KOPT-K1 (cell line): Measurements from ENCODE around the gene TMEM138.

ENCODE experiments used
- H3K27ac ChIP-seq: fragments of 200-600 bp; sonication (generic); 2 replicates; pipeline ENCODE4 v1.5.1; 2016; ENCODE audit warnings: antibody characterized with exemption, mild to moderate bottlenecking, low read depth, low read length; ENCODE audit not compliant: poor library complexity, severe bottlenecking
- H3K36me3 ChIP-seq: fragments of 200-600 bp; sonication (generic); 2 replicates; pipeline ENCODE4 v1.5.1; 2017; ENCODE audit warnings: antibody characterized with exemption, mild to moderate bottlenecking, low read length, moderate library complexity; ENCODE audit not compliant: insufficient read depth
- H3K9me3 ChIP-seq: fragments of 200-600 bp; sonication (generic); 2 replicates; pipeline ENCODE4 v1.5.1; 2017; ENCODE audit warnings: antibody characterized with exemption, low read length, mild to moderate bottlenecking; ENCODE audit not compliant: insufficient read depth, poor library complexity, severe bottlenecking

Gene TMEM138

DNA sequence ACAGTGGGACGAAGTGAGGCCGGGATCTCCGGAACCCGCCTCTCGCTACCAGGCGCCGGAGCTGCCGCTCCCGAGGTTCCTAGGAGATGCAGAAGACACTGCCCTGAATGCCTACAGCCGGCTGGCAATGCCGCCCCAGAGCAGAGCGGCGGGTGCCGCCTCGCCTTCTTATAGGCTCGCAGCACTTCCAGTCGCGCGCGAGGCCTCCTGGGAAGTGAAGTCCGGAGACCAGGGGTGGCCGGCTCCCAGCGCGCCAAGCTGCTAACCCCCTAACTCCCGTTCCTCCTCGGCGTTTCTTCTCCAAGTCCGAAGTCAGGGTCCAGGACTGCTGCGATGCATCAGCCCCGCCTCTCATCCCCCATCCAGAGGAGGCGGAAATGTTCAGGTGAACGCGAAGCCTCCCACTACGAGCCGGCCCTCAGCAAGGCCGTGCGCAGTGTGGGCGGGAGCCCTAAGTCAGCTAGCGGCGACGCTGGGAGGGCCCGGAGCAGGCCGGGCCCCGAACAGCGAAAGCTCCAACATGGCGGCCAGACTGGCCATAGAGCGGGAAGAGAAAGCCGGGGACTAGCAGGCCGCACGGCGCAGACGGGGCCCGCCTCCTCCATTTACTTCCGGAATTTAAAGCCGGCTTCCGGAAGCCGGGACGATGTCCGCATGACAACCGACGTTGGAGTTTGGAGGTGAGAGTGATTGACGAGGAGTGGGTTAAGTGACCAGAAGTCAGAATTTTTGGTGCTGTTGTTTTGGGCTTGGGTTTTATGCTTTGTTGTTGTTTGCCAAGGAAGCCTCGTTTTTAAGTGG, at the start of gene TMEM138, which contains the start of gene CYB561A3:
TMEM138 (plus strand) TSS at position 634 of the 801 bp plus-strand sequence. CDS start 2,017 bp downstream, outside the sequence.
CYB561A3 (minus strand) TSS at position 142 of the 801 bp plus-strand sequence. CDS start 5,169 bp downstream, outside the sequence.
- H3K36me3 ChIP-seq: peaks cover 39% of the 10 kb centered on the region
- peak within 1 kb of the TSS; percentile 98 for H3K27ac ChIP-seq
- H3K9me3 ChIP-seq: no peaks in the 10 kb centered on the region

- H3K9me3 ChIP-seq: no peaks in the 10 kb centered on the region
- H3K36me3 ChIP-seq: peaks cover 98% of the 10 kb centered on the region
- H3K27ac ChIP-seq: no peak overlapping the region
These were observed 46.9 kb upstream of the TMEM138 start for GRCh38 chr11:61315260-61315659.

DNA sequence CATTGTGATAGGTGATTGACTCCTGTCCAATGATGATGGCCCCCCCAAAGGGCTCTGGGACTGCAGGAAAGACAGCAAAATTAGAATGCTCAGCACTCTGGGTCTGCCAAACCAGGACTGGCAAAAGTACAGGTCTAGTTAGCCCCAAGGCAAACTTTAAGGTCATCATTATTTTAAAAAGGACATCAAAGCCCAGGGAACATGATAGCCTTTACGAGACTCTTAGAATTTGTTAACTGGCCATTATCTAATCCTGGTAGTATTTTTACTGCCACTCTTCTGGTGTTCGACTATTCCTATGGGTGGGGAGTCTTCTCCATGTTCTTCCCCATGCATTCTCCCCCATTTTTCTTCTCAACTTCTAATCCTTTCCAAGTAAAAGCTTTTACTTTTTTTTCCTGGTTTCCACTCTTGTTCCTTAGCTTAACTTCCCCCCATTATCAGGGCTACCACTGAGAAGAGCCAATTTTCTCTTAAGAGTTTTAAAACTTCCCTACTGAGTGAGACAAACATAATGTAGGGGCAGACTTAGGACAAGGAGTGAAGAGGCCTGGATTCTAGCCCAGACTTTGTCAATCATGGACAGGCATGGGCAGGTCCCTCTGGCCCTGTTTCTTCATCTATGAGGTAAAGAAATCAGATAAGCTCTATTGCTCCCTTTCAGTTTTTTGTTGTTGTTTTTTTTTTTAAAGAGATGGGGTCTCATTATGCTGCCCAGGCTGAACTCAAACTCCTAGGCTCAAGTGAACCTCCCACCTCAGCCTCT, 36.3 kb upstream of the TMEM138 start:
- Histone ChIP-seq H3K9me3 (no peaks in the 10 kb centered on the region), H3K27ac (no peak overlapping the region), H3K36me3 (peaks cover 100% of the 10 kb centered on the region)

- H3K36me3 ChIP-seq: peaks cover 89% of the 10 kb centered on the region
- H3K27ac ChIP-seq: no peak overlapping the region
- no peaks in the 10 kb centered on the region for H3K9me3 ChIP-seq
These were observed 34.5 kb upstream of the TMEM138 start for GRCh38 chr11:61327669-61328071.

DNA sequence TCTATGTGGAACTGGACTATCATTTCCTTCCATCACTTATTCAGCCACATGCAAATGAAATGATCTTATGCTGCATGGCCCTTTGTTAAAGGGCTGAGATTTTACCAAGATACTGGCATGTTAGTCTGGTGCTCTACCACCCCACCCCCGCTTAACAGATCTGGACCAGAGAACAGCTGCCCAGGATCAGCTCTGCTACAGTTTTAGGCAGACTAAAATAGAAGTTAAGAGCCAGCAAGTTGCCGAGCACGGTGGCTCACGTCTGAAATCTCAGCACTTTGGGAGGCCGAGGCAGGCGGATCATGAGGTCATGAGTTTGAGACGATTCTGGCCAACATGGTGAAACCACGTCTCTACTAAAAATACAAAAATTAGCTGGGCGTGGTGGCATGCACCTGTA, 33.8 kb upstream of the TMEM138 start:
- Histone ChIP-seq H3K27ac (no peak overlapping the region), H3K36me3 (peaks cover 82% of the 10 kb centered on the region), H3K9me3 (no peaks in the 10 kb centered on the region)

DNA sequence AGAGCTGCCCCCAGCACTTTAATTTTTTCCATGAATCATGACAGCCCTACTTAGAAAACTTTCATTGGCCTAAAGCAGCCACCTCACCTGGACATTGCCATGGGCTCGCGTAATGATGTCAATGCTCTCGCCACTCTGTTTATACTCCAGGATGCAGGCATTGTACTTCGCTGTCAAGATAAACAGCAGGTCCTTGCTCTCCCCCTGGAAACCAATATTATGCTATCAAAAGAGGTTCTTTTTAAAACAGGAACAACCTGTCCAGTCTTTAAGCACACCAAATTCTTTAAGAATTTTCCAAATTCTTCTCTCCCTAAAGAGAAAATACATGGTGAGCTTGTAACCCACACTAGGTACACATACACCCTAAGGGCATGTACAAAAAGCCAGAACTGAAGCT, 32.3 kb upstream of the TMEM138 start:
- Histone ChIP-seq H3K27ac (no peak overlapping the region), H3K9me3 (no peaks in the 10 kb centered on the region), H3K36me3 (peaks cover 67% of the 10 kb centered on the region)

DNA sequence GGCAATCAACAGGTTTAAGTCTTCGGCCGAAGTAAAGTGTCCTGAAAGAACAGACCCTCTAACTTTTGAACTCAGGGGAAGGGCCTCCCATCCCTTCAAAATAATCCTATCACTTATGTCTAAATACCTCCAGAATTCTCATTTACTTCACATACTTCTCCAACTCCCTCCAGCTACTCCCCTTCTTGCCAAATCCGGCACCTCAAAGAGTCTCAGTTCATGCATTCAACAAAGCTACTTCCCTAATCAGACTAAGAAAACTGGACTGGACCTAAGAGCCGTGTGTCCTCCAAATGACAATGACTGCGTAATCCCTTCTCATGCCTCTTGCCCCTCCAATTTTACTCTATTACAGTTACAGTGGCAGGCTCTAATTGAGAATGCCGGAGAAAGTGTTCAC, 30.5 kb upstream of the TMEM138 start:
- peaks cover 49% of the 10 kb centered on the region for H3K36me3 ChIP-seq
- peak overlapping the region; percentile 84 for H3K27ac ChIP-seq
- H3K9me3 ChIP-seq: no peaks in the 10 kb centered on the region

GRCh38 chr11:61332281-61332796, 29.8 kb upstream of the TMEM138 start:
- H3K9me3 ChIP-seq: no peaks in the 10 kb centered on the region
- peaks cover 42% of the 10 kb centered on the region for H3K36me3 ChIP-seq
- H3K27ac ChIP-seq: peak overlapping the region; percentile 84

GRCh38 chr11:61332797-61333549, 29.2 kb upstream of the TMEM138 start, which contains the start of the genes DDB1 and TKFC:
Gene DDB1, minus strand, starts transcription at chr11:61333105. Its CDS starts 137 bp downstream, at chr11:61332968.
Gene TKFC, plus strand, starts transcription at chr11:61333228. Its CDS starts 1,501 bp downstream, at chr11:61334729.
- peak within 1 kb of the TSS; percentile 84 for H3K27ac ChIP-seq
- H3K36me3 ChIP-seq: peaks cover 36% of the 10 kb centered on the region
- no peaks in the 10 kb centered on the region for H3K9me3 ChIP-seq

GRCh38 chr11:61333550-61334433, 28.4 kb upstream of the TMEM138 start:
- Histone ChIP-seq H3K9me3 (no peaks in the 10 kb centered on the region), H3K36me3 (peaks cover 27% of the 10 kb centered on the region), H3K27ac (peak overlapping the region; percentile 84)

DNA sequence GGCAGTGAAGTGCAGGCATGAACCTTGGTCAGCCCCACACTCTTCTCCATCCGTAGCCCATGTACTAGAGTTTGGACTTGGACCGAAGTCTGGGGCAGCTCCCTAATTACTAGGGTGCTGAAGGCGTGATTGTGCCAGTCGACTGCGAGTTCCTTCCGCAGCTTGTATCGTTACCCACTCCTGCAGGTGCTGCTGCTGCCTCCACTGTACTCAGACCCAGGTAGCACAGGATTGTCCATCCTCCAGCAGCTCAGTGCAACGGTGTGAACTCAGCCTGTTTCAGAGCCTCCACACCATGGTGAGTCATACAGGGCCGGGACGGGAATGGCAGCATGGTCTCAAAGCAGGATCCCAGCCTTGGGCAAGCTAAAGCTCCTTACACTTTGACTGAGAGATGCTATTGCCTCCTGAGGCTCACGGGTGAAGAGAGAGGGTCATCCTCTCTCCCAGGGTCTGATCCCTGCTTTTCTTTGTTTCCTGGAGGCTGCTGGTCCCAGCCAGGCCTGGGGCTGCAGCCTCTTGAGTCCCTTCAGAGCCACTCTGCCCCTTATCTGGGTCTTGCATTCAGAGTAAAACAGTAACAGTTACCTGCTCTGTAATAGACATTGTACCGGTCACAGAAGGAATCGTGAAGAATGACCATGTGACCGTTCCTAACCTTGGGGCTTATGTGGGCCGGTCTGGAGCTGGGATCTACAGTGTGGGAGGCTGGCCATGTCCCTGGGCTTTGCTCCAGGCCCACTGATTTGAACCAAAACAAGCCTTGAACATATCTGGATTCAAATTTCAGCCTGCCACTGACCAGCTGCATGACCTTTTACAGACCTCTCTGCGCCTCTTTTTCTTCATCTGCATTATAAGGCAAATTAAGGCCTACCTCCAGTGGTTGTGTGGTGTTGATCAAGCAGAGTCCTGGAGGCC, 27.5 kb upstream of the TMEM138 start:
- Histone ChIP-seq H3K9me3 (no peaks in the 10 kb centered on the region), H3K27ac (peak overlapping the region; percentile 84), H3K36me3 (peaks cover 18% of the 10 kb centered on the region)

- Histone ChIP-seq H3K27ac (peak overlapping the region; percentile 84), H3K36me3 (peaks cover 12% of the 10 kb centered on the region)
These were observed 26.8 kb upstream of the TMEM138 start for GRCh38 chr11:61335355-61335710.

More at GRCh38 chr11:61335355-61335710, 26.8 kb upstream of the TMEM138 start:
- no peaks in the 10 kb centered on the region for H3K9me3 ChIP-seq
